HG02852 (cell line): ENCODE measurements around the gene TEX29.

Experiments used
- ATAC-seq: cut with Tn5 transposase; IDR thresholded peaks from one replicate; pipeline ENCODE4 v1.9.1; 2021; ENCODE audit warnings: mild to moderate bottlenecking, moderate library complexity; ENCODE audit not compliant: unreplicated experiment

TEX29 gene

GRCh38 chr13:111339366-111340143 is 19.1 kb downstream of the TEX29 start:
- no peak for ATAC-seq

- no peak for ATAC-seq
These were observed 21.4 kb downstream of the TEX29 start for GRCh38 chr13:111341886-111342285.

- no peak for ATAC-seq
These were observed 22.3 kb downstream of the TEX29 start for GRCh38 chr13:111342721-111343120.

GRCh38 chr13:111343186-111343805 is 22.9 kb downstream of the TEX29 start:
- ATAC-seq: no peak

- ATAC-seq: no peak
These were observed 24.2 kb downstream of the TEX29 start for GRCh38 chr13:111344471-111345191.

GRCh38 chr13:111345682-111346081 is 25.2 kb downstream of the TEX29 start:
- no peak for ATAC-seq

- ATAC-seq: no peak
These were observed 25.7 kb downstream of the TEX29 start for GRCh38 chr13:111346101-111346680.

GRCh38 chr13:111347438-111347837 is 27.0 kb downstream of the TEX29 start:
- no peak for ATAC-seq

- no peak for ATAC-seq
These were observed 33.1 kb downstream of the TEX29 start for GRCh38 chr13:111353508-111353907.

- no peak for ATAC-seq
These were observed 34.3 kb downstream of the TEX29 start for GRCh38 chr13:111354789-111355188.

- ATAC-seq: no peak
These were observed 36.4 kb downstream of the TEX29 start for GRCh38 chr13:111356795-111357194.

GRCh38 chr13:111359237-111359915 is 38.9 kb downstream of the TEX29 start:
- ATAC-seq: no peak

- no peak for ATAC-seq
These were observed 39.5 kb downstream of the TEX29 start for GRCh38 chr13:111359930-111360329.

GRCh38 chr13:111360452-111360851 is 40.0 kb downstream of the TEX29 start:
- no peak for ATAC-seq

GRCh38 chr13:111361046-111361872 is 40.8 kb downstream of the TEX29 start:
- ATAC-seq: no peak

GRCh38 chr13:111361873-111362648 is 41.6 kb downstream of the TEX29 start:
- ATAC-seq: no peak

- ATAC-seq: no peak
These were observed 42.7 kb downstream of the TEX29 start for GRCh38 chr13:111363121-111363520.

- ATAC-seq: no peak
These were observed 43.1 kb downstream of the TEX29 start for GRCh38 chr13:111363591-111363990.
